Muscle of back (tissue), 11 donors: ENCODE measurements around the gene CCER1. TPM values are rescaled to one million over a fixed set of nuclear protein-coding genes. Genes with fewer than 3 reads are reported as not detected.

Experiments used
- DNase-seq, 3 donors: peaks; one replicate each; pipeline versions ENCODE4 v3.0.0 to v3.0.0-alpha.2; 2013
- polyA plus RNA-seq, 10 donors: library from polyadenylated mRNA; unstranded; fragments of 120-200 nt; gene quantifications; one replicate each; pipeline ENCODE4 v1.2.1, GENCODE V29; 2013; ENCODE audit not compliant: insufficient read length in 10 of 10

Gene CCER1
- polyA plus RNA-seq, 10 donors: not detected

DNA sequence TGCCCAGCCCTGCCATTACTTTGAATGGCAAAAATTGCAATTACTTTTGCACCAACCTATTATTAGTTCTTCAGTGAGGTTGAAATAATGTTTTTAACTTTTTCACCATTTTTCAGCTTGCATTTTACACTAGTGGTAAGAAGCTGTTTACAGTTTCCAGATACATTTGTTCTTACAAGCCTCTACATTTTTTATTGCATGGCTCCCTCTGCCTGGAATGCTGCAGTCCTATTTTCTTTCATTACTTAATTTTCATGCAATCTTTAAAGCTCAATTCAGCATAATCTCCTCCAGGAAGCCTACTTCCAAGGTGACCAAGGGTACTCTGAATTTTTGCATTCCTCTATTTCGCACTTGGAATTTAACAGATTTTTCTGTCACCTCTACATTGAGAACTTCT lies 33.4 kb downstream of the CCER1 start:
- DNase-seq: no peak

DNA sequence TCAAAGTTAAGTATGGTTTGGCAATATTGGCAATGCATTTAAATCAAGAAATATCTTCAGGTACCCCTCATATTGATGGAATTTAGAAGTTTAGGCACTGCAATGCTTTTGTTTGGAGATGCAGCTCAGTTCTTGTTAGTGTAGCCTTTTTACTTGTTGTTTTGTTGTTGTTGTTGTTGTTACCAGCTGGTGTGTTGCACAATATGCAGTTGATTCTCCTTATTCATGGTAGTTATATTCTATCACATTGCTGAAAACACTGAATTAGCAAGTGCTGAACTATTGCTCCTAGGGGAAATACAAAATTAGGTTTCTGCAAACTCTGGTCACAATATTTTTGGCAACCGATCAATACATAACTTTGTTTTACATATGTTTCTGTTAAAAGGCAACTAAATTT lies 34.8 kb downstream of the CCER1 start:
- DNase-seq: no peak

DNA sequence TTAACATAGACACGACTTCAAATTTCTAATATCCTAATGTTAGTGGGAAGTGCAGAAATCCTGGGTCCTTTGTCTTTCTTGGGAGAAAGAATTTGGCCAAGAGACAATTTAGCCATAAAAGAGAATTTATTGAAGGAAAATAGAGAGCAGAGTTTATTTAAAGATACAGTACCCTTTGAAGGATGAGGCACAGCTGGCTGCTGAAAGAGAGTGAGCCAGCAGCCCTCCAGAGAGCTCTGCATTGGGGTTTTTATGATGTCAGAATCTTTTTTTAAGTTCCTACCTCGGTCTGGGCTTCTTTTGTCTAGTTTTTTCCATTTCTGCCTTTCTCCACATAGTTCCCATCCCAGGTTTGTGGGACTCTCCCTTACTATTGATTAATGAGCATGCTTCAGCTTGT lies 37.5 kb downstream of the CCER1 start:
- no peak for DNase-seq

DNA sequence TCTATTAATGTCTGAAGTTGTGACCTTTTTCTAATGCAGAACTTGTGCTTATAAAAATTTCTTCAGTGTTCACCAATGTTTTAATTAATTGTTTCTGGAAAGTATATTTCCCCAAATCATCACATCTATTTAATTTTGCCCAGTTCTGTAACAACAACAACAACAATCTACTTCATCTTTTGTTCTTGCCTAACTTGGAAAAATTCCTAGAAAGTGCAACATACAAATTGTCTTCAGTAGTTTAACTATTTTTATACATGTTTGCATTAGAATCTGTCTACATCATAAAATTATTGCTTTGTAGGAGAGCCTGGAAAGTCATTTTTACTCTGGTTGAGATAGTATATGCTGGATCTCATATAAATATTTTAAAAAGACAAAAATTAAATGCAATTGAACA lies 38.5 kb downstream of the CCER1 start:
- DNase-seq: no peak

DNA sequence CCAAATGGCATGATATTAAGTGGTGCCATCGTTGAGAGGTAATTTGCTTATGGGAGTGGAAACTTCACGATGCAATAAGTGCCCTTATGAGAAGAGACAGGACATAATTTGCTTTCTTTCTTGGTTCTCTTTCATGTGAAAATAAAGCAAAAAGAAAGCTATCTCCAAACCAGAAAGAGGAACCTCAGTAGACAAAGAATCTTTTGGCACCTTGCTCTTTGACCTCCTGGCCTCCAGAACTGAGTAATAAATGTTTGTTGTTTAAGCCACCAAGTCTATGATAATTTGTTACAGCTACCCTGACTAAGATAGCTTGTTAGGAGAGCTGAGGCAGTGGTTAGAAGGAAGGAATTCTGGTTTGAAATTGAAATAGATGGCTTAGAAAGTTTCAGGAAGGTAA lies 39.6 kb downstream of the CCER1 start:
- DNase-seq: no peak

DNA sequence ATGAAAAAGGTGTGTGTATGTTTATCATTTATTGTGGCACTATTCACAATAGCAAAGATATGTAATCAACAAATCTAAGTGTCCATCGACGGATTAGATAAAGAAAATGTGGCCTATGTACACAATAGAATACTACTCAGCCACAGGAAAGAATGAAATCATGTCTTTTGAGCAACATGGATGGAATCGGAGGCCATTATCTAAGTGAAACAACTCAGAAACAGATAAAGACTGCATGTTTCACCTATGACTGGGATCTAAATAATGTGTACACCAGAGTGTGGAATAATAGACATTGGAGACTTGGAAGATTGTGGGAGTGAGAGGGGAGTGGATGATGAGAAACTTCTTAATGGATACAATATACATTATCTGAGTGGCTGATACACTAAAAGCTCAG lies 44.0 kb downstream of the CCER1 start:
- DNase-seq: no peak

DNA sequence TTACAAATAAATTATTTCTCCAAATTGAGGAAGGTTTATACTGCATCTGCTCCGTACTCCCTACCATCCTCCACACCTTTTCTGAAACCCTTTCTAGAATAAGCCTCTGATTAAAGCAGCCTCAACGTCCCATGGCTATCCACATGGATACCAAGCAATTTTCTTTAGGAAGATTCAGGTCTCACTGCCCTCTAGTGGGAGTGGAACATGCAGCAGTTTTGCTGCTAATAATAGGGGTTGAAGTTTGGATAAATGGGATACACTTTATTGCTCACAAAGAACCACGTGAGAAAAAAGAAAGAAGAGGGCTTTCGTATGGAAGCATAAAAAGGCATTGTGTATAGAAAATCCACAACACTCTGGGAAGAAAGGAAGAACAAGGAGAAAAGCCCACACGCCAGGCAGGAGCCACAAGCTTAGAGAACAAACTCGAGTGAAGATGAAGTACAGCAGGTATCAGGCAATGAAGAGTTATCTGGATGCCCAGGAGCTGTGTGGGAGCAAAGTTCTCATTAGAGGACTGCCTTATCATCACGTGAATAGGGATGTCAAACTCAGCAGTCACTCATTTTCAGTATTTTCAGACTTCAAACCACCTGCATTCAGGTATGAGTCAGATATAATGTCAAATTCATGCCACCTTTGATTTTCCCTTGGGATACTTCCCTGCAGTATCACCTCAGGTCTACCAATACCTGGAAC lies 45.8 kb downstream of the CCER1 start:
- peak; percentile 11 to 35 (median 24) for DNase-seq

DNA sequence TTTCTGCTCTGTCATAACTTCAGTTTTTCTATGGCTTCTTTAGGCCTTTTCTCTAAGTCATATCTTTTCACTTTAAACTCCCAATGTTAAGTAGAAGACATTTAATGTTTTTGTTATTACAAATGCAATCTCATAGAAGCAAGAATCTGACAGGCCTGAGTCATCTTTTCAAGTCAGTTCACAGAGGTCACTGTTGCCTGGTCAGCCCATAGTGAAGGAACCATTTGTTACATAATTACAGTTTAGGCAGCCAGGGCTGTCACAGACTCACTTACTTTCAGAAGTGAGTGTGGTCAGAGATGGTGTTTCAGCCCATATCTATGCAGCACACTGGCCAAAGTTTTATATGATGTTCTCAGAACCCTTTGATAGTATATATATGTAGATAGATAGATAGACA lies 46.5 kb downstream of the CCER1 start:
- peak in 1 of 3 donors; percentile 22 for DNase-seq

DNA sequence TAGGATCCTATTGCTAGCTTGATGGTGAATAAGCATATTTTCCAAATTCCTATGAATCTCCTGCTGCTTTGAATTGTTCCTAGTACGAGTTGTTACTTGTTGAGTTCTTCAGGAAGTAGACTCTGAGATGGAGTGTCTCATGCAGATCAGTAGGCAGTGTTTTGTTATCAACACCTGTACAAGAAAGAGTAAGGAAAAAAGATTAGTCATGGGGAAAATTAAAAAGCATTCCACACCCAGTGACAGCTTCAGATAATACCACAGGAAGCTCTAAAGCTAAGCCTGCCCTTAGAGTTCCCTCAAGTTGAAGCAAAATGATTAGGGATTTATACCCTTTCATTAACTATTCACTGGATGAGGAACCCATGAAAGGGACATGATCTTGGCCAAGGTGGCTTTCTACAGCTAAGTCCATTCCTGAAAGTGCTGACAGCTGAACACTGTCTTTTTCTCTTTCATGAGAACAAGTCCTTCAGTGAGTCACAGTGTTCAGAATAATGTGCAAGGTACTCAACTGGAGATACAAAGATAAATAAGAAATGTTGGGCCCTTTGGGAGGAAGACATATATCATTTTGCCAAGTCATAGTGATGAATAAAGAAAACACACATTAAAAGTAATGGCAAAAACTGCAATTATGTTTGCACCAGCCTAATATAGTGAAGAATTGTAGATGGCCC lies 49.1 kb downstream of the CCER1 start:
- DNase-seq: no peak

DNA sequence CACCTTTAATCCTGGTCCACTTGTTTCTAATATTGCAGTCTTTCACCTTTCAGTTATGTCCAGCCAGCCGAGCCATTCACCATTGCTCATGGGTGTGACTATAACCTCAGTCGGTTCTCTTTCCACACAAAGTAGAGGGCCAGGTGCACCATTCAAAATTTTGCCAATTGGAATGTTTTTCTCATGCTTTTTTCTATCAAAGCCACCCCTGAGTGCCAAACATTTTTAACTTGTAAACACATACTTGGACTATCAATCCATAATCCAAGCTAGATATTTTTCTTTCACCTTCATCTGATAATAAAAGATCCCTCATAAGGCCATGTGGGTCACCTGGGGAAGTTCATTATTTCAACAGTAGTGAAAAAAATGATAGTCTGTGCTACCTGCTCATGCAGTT lies 52.4 kb downstream of the CCER1 start:
- DNase-seq: no peak

Other genes with a start within 250 kb of the CCER1 start
- under 1 TPM in 1 of 10 donors, not detected in 9; 0.15 TPM for gene EPYC, start 49.8 kb upstream of the CCER1 start, polyA plus RNA-seq
- gene KERA, start 102.8 kb upstream of the CCER1 start, polyA plus RNA-seq: 100 to 1,000 TPM in 5 of 10 donors, 10 to 100 TPM in 5; 14.8 to 197 (median 87.1) TPM
- gene LUM, start 156.3 kb upstream of the CCER1 start, polyA plus RNA-seq: 100 to 1,000 TPM; 541 to 951 (median 703) TPM
- 1,000 to 10,000 TPM; 1,444 to 2,589 (median 1,760) TPM for gene DCN, start 227.6 kb upstream of the CCER1 start, polyA plus RNA-seq